ENCODE results near the gene SSR4.

SSR4 gene

GRCh38 chrX:153773741-153774575 is 20.5 kb upstream of the SSR4 start:
- TF ChIP-seq, protein P1, sequence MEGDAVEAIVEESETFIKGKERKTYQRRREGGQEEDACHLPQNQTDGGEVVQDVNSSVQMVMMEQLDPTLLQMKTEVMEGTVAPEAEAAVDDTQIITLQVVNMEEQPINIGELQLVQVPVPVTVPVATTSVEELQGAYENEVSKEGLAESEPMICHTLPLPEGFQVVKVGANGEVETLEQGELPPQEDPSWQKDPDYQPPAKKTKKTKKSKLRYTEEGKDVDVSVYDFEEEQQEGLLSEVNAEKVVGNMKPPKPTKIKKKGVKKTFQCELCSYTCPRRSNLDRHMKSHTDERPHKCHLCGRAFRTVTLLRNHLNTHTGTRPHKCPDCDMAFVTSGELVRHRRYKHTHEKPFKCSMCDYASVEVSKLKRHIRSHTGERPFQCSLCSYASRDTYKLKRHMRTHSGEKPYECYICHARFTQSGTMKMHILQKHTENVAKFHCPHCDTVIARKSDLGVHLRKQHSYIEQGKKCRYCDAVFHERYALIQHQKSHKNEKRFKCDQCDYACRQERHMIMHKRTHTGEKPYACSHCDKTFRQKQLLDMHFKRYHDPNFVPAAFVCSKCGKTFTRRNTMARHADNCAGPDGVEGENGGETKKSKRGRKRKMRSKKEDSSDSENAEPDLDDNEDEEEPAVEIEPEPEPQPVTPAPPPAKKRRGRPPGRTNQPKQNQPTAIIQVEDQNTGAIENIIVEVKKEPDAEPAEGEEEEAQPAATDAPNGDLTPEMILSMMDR (IDR thresholded peaks at IDR 0.05; ENCODE audit: borderline replicate concordance, control extremely low read depth, extremely low read depth, insufficient read depth, missing control alignments) = no peak
- in situ Hi-C loops (cut with MboI; ENCODE audit: low sequenced_read_pairs, unreplicated experiment) = no loop called here
- DNase-seq (ENCODE audit: low spot score) = no peak

GRCh38 chrX:153774576-153775292 is 19.7 kb upstream of the SSR4 start:
- TF ChIP-seq, protein P1 (IDR thresholded peaks at IDR 0.05; ENCODE audit: borderline replicate concordance, control extremely low read depth, extremely low read depth, insufficient read depth, missing control alignments) = no peak

GRCh38 chrX:153775293-153776119 is 19.0 kb upstream of the SSR4 start:
- in situ Hi-C loops (cut with MboI; ENCODE audit: low sequenced_read_pairs, unreplicated experiment) = no loop called here

More at GRCh38 chrX:153774576-153775292, 19.7 kb upstream of the SSR4 start:
- no peak for DNase-seq (ENCODE audit: low spot score)
- in situ Hi-C loops (cut with MboI; ENCODE audit: low sequenced_read_pairs, unreplicated experiment) = no loop called here

GRCh38 chrX:153776120-153776599 is 18.3 kb upstream of the SSR4 start:
- DNase-seq (ENCODE audit: low spot score) = no peak
- TF ChIP-seq, protein P1 (IDR thresholded peaks at IDR 0.05; ENCODE audit: borderline replicate concordance, control extremely low read depth, extremely low read depth, insufficient read depth, missing control alignments) = no peak
- in situ Hi-C loops (cut with MboI; ENCODE audit: low sequenced_read_pairs, unreplicated experiment) = no loop called here

More at GRCh38 chrX:153775293-153776119, 19.0 kb upstream of the SSR4 start:
- no peak for DNase-seq (ENCODE audit: low spot score)
- TF ChIP-seq, protein P1 (IDR thresholded peaks at IDR 0.05; ENCODE audit: borderline replicate concordance, control extremely low read depth, extremely low read depth, insufficient read depth, missing control alignments) = no peak

DNA sequence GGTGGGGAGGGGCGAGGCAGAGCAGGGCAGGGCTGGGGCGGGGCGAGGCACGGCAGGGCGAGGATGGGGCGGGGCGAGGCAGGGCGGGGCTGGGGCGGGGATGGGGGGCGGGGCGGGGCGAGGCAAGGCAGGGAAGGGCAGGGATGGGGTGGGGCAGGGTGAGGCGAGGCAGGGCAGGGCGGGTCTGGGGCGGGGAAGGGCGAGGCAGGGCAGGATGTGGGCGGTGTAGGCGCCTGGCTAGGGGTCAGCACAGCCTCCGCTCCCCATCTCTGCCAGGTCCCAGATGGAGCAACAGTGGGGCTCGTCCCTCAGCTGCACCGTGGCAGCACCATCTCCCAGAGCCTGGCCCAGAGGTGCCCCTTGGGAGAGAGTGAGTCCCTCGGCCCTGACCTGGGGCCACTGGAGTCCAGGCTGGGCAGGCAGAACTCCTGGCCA is 17.8 kb upstream of the SSR4 start:
- in situ Hi-C loops (cut with MboI; ENCODE audit: low sequenced_read_pairs, unreplicated experiment) = no loop called here
- no peak for DNase-seq (ENCODE audit: low spot score)
- TF ChIP-seq, protein P1 (IDR thresholded peaks at IDR 0.05; ENCODE audit: borderline replicate concordance, control extremely low read depth, extremely low read depth, insufficient read depth, missing control alignments) = no peak
